ENCODE results near the gene FRK. TPM values are rescaled to one million over a fixed set of nuclear protein-coding genes. Genes with fewer than 3 reads are reported as not detected.

The FRK gene
- polyA plus RNA-seq, 1 donor (not counting 4 experiments of a cell fraction or from before 2014, with no cell fraction given): 2.4 TPM

DNA sequence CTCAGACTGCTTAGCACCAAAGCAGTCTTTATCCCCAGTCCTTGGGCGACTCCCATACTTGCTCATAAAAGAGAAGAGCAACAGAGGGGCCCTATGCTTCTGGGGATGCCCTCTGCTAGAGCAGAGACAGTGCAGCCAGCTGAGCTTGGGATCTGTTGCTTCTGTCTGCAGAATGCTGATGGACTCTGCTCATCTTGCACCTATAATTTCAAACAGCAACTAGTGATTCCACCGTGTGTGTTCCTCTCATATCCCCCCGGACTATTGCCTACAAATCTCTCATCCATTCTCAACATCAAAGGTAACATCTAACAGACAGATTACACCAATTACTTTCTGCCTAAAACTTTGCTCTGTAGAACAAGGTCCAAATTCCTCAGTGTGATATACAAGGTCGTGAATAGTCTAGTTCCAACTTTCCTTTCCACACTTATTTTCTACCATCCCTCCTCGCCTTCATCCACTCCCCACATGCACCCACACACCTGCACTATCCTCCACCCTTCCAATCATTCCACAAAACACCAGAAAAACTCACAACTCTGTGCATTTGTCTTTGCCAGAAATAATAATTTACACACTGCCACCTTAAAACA, 62.6 kb downstream of the FRK start:
- Histone ChIP-seq H3K27ac (ENCODE audit: control insufficient read depth, insufficient read depth, low read length) (no peak overlapping the region), H3K4me2 (ENCODE audit: control insufficient read depth, extremely low read depth, insufficient read depth, low read depth, low read length) (no peak overlapping the region), H3K79me2 (ENCODE audit: control insufficient read depth, insufficient read depth, low read length) (no peaks in the 10 kb centered on the region), H3K4me1 (ENCODE audit: control insufficient read depth, extremely low read depth, insufficient read depth, low read length) (no peaks in the 10 kb centered on the region), H3K9me1 (ENCODE audit: control insufficient read depth, extremely low read depth, insufficient read depth, low read length) (no peaks in the 10 kb centered on the region), H3K4me3 (ENCODE audit: control insufficient read depth in 2 of 3, extremely low read depth in 1 of 3, insufficient read depth in 2 of 3, low read depth in 1 of 3, low read length in 3 of 3) (no peak overlapping the region), H3K9me3 (ENCODE audit: control insufficient read depth, low read depth, low read length) (no peaks in the 10 kb centered on the region), H2AFZ (ENCODE audit: control insufficient read depth, low read length) (no peak overlapping the region), H3K27me3 (ENCODE audit: control insufficient read depth, extremely low read depth, insufficient read depth, low read length) (no peaks in the 10 kb centered on the region), H3K36me3 (ENCODE audit: control insufficient read depth in 2 of 2, extremely low read depth in 1 of 2, insufficient read depth in 2 of 2, low read length in 2 of 2) (peaks cover 0 to 3% of the 10 kb centered on the region in 2 experiments), H3K9ac (ENCODE audit: control insufficient read depth, extremely low read depth, insufficient read depth, low read length) (no peak overlapping the region), H4K20me1 (ENCODE audit: control insufficient read depth, extremely low read depth, insufficient read depth, low read length) (no peaks in the 10 kb centered on the region)
- dilution Hi-C loops (cut with MboI; ENCODE audit: extremely low pct_ligation_motif_present, low sequenced_read_pairs): no loop called here
- no peak for FAIRE-seq
- DNase-seq (ENCODE audit: low read depth, low spot score): no peak
- no peak for TF ChIP-seq EZH2 (IDR thresholded peaks at IDR 0.05; ENCODE audit: low read length)
- TF ChIP-seq, protein P1, sequence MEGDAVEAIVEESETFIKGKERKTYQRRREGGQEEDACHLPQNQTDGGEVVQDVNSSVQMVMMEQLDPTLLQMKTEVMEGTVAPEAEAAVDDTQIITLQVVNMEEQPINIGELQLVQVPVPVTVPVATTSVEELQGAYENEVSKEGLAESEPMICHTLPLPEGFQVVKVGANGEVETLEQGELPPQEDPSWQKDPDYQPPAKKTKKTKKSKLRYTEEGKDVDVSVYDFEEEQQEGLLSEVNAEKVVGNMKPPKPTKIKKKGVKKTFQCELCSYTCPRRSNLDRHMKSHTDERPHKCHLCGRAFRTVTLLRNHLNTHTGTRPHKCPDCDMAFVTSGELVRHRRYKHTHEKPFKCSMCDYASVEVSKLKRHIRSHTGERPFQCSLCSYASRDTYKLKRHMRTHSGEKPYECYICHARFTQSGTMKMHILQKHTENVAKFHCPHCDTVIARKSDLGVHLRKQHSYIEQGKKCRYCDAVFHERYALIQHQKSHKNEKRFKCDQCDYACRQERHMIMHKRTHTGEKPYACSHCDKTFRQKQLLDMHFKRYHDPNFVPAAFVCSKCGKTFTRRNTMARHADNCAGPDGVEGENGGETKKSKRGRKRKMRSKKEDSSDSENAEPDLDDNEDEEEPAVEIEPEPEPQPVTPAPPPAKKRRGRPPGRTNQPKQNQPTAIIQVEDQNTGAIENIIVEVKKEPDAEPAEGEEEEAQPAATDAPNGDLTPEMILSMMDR (optimal IDR thresholded peaks at IDR 0.05 in 1 of 3, IDR thresholded peaks at IDR 0.05 in 1 of 3, conservative IDR thresholded peaks at IDR 0.05 in 1 of 3; ENCODE audit: extremely low read depth in 1 of 3, insufficient read depth in 2 of 3, low read length in 3 of 3): no peak

GRCh38 chr6:115986026-115986425, 74.7 kb downstream of the FRK start:
- Histone ChIP-seq H3K36me3 (ENCODE audit: control insufficient read depth in 2 of 2, extremely low read depth in 1 of 2, insufficient read depth in 2 of 2, low read length in 2 of 2) (no peaks in the 10 kb centered on the region), H3K9ac (ENCODE audit: control insufficient read depth, extremely low read depth, insufficient read depth, low read length) (no peak overlapping the region), H3K9me3 (ENCODE audit: control insufficient read depth, low read depth, low read length) (no peaks in the 10 kb centered on the region), H2AFZ (ENCODE audit: control insufficient read depth, low read length) (no peak overlapping the region), H4K20me1 (ENCODE audit: control insufficient read depth, extremely low read depth, insufficient read depth, low read length) (no peaks in the 10 kb centered on the region), H3K27me3 (ENCODE audit: control insufficient read depth, extremely low read depth, insufficient read depth, low read length) (no peaks in the 10 kb centered on the region), H3K27ac (ENCODE audit: control insufficient read depth, insufficient read depth, low read length) (no peak overlapping the region), H3K79me2 (ENCODE audit: control insufficient read depth, insufficient read depth, low read length) (no peaks in the 10 kb centered on the region), H3K4me2 (ENCODE audit: control insufficient read depth, extremely low read depth, insufficient read depth, low read depth, low read length) (no peak overlapping the region), H3K9me1 (ENCODE audit: control insufficient read depth, extremely low read depth, insufficient read depth, low read length) (no peaks in the 10 kb centered on the region), H3K4me3 (ENCODE audit: control insufficient read depth in 2 of 3, extremely low read depth in 1 of 3, insufficient read depth in 2 of 3, low read depth in 1 of 3, low read length in 3 of 3) (no peak overlapping the region), H3K4me1 (ENCODE audit: control insufficient read depth, extremely low read depth, insufficient read depth, low read length) (no peaks in the 10 kb centered on the region)
- TF ChIP-seq, protein P1 (optimal IDR thresholded peaks at IDR 0.05 in 1 of 3, IDR thresholded peaks at IDR 0.05 in 1 of 3, conservative IDR thresholded peaks at IDR 0.05 in 1 of 3; ENCODE audit: extremely low read depth in 1 of 3, insufficient read depth in 2 of 3, low read length in 3 of 3): no peak
- DNase-seq (ENCODE audit: low read depth, low spot score): no peak
- dilution Hi-C loops (cut with MboI; ENCODE audit: extremely low pct_ligation_motif_present, low sequenced_read_pairs): no loop called here
- no peak for FAIRE-seq

Data from keratinocyte (primary cell).